Measurements from ENCODE around the gene P2RY6. TPM values are rescaled to one million over a fixed set of nuclear protein-coding genes. Genes with fewer than 3 reads are reported as not detected.

P2RY6 gene
- polyA plus RNA-seq, 2 of the 4 experiments (the other 2 are of a cell fraction), result 6.8 to 8.8 TPM

DNA sequence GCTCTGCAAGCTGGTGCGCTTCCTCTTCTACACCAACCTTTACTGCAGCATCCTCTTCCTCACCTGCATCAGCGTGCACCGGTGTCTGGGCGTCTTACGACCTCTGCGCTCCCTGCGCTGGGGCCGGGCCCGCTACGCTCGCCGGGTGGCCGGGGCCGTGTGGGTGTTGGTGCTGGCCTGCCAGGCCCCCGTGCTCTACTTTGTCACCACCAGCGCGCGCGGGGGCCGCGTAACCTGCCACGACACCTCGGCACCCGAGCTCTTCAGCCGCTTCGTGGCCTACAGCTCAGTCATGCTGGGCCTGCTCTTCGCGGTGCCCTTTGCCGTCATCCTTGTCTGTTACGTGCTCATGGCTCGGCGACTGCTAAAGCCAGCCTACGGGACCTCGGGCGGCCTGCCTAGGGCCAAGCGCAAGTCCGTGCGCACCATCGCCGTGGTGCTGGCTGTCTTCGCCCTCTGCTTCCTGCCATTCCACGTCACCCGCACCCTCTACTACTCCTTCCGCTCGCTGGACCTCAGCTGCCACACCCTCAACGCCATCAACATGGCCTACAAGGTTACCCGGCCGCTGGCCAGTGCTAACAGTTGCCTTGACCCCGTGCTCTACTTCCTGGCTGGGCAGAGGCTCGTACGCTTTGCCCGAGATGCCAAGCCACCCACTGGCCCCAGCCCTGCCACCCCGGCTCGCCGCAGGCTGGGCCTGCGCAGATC, 37.5 kb upstream of the P2RY6 start:
- FAIRE-seq, result no peak
- CTCF ChIA-PET, result interaction anchor here (0.9 to 6.5 kb wide), 14 partner anchors 10 to 404 kb away, joined by 3 to 56 read pairs (median 9); no protein-coding TSS in a partner anchor

DNA sequence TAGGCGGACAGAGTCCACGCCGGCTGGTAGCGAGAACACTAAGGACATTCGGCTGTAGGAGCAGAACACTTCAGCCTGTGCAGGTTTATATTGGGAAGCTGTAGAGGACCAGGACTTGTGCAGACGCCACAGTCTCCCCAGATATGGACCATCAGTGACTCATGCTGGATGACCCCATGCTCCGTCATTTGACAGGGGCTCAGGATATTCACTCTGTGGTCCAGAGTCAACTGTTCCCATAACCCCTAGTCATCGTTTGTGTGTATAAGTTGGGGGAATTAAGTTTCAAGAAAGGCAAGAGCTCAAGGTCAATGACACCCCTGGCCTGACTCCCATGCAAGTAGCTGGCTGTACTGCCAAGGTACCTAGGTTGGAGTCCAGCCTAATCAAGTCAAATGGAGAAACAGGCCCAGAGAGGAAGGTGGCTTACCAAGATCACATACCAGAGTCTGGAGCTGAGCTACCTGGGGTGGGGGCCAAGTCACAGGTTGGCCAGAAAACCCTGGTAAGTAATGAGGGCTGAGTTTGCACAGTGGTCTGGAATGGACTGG, 36.8 kb upstream of the P2RY6 start:
- TF ChIP-seq CEBPB (IDR thresholded peaks at IDR 0.05) (no peak), MAZ (IDR thresholded peaks at IDR 0.05; ENCODE audit: borderline replicate concordance, low read depth, low read length) (no peak), KDM5A (IDR thresholded peaks at IDR 0.05) (no peak), EHMT2 (IDR thresholded peaks at IDR 0.05; ENCODE audit: low read depth) (no peak), MAFK (IDR thresholded peaks at IDR 0.05; ENCODE audit: partially characterized antibody) (no peak), EHF (CRISPR knock-in tag; IDR thresholded peaks at IDR 0.05) (no peak), EP300 (IDR thresholded peaks at IDR 0.05) (no peak)
- TF ChIP-seq, protein P1, sequence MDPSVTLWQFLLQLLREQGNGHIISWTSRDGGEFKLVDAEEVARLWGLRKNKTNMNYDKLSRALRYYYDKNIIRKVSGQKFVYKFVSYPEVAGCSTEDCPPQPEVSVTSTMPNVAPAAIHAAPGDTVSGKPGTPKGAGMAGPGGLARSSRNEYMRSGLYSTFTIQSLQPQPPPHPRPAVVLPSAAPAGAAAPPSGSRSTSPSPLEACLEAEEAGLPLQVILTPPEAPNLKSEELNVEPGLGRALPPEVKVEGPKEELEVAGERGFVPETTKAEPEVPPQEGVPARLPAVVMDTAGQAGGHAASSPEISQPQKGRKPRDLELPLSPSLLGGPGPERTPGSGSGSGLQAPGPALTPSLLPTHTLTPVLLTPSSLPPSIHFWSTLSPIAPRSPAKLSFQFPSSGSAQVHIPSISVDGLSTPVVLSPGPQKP (IDR thresholded peaks at IDR 0.05; ENCODE audit: low read depth, low read length), result no peak
- TF ChIP-seq, protein P2, sequence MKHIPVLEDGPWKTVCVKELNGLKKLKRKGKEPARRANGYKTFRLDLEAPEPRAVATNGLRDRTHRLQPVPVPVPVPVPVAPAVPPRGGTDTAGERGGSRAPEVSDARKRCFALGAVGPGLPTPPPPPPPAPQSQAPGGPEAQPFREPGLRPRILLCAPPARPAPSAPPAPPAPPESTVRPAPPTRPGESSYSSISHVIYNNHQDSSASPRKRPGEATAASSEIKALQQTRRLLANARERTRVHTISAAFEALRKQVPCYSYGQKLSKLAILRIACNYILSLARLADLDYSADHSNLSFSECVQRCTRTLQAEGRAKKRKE (CRISPR knock-in tag; IDR thresholded peaks at IDR 0.05; ENCODE audit: low read depth), result no peak
- TF ChIP-seq, protein P3, sequence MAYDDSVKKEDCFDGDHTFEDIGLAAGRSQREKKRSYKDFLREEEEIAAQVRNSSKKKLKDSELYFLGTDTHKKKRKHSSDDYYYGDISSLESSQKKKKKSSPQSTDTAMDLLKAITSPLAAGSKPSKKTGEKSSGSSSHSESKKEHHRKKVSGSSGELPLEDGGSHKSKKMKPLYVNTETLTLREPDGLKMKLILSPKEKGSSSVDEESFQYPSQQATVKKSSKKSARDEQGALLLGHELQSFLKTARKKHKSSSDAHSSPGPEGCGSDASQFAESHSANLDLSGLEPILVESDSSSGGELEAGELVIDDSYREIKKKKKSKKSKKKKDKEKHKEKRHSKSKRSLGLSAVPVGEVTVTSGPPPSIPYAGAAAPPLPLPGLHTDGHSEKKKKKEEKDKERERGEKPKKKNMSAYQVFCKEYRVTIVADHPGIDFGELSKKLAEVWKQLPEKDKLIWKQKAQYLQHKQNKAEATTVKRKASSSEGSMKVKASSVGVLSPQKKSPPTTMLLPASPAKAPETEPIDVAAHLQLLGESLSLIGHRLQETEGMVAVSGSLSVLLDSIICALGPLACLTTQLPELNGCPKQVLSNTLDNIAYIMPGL (CRISPR knock-in tag; IDR thresholded peaks at IDR 0.05; ENCODE audit: borderline replicate concordance), result no peak
- TF ChIP-seq, protein P4, sequence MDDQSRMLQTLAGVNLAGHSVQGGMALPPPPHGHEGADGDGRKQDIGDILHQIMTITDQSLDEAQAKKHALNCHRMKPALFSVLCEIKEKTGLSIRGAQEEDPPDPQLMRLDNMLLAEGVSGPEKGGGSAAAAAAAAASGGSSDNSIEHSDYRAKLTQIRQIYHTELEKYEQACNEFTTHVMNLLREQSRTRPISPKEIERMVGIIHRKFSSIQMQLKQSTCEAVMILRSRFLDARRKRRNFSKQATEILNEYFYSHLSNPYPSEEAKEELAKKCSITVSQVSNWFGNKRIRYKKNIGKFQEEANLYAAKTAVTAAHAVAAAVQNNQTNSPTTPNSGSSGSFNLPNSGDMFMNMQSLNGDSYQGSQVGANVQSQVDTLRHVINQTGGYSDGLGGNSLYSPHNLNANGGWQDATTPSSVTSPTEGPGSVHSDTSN (IDR thresholded peaks at IDR 0.05), result no peak
- WGBS (ENCODE audit: missing lambda C conversion rate), result 87% methylated on average over 8 of the region's 8 CpGs
- CTCF ChIA-PET, result interaction anchor here (0.7 to 6.5 kb wide), 18 partner anchors 10 to 510 kb away, joined by 3 to 56 read pairs (median 8); partner anchors contain the start of gene P2RY2
- Histone ChIP-seq H3K4me2 (no peak overlapping the region), H3K27ac (no peak overlapping the region), H3K4me1 (peaks cover 10% of the 10 kb centered on the region; the same call in 2 of the 3 replicates), H3K4me3 (no peak overlapping the region), H3K9me3 (no peaks in the 10 kb centered on the region)
- POLR2A ChIA-PET, result no interaction called here
- ATAC-seq (no peak), DNase-seq (ENCODE audit: low read depth in 1 of 2, low spot score in 1 of 2) (no peak), FAIRE-seq (no peak)

More for the DNA sequence above, 37.5 kb upstream of the P2RY6 start:
- DNase-seq (ENCODE audit: low read depth in 1 of 2, low spot score in 1 of 2), result no peak
- Histone ChIP-seq H3K4me3 (no peak overlapping the region), H3K4me1 (peaks cover 5% of the 10 kb centered on the region; the same call in 1 of the 3 replicates), H3K9me3 (no peaks in the 10 kb centered on the region), H3K4me2 (no peak overlapping the region), H3K27ac (no peak overlapping the region)
- no peak for ATAC-seq
- TF ChIP-seq, protein P5, sequence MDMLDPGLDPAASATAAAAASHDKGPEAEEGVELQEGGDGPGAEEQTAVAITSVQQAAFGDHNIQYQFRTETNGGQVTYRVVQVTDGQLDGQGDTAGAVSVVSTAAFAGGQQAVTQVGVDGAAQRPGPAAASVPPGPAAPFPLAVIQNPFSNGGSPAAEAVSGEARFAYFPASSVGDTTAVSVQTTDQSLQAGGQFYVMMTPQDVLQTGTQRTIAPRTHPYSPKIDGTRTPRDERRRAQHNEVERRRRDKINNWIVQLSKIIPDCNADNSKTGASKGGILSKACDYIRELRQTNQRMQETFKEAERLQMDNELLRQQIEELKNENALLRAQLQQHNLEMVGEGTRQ (IDR thresholded peaks at IDR 0.05), result no peak
- TF ChIP-seq CHD4 (IDR thresholded peaks at IDR 0.05; ENCODE audit: borderline replicate concordance) (no peak), MYC (IDR thresholded peaks at IDR 0.05; ENCODE audit: borderline replicate concordance, low read length) (no peak), POLR2A (IDR thresholded peaks at IDR 0.05; ENCODE audit: low read length) (no peak), POLR2AphosphoS2 (conservative IDR thresholded peaks at IDR 0.05; ENCODE audit: low read length) (no peak), CEBPB (IDR thresholded peaks at IDR 0.05) (no peak), JUN (IDR thresholded peaks at IDR 0.05) (no peak)
- TF ChIP-seq, protein P6, sequence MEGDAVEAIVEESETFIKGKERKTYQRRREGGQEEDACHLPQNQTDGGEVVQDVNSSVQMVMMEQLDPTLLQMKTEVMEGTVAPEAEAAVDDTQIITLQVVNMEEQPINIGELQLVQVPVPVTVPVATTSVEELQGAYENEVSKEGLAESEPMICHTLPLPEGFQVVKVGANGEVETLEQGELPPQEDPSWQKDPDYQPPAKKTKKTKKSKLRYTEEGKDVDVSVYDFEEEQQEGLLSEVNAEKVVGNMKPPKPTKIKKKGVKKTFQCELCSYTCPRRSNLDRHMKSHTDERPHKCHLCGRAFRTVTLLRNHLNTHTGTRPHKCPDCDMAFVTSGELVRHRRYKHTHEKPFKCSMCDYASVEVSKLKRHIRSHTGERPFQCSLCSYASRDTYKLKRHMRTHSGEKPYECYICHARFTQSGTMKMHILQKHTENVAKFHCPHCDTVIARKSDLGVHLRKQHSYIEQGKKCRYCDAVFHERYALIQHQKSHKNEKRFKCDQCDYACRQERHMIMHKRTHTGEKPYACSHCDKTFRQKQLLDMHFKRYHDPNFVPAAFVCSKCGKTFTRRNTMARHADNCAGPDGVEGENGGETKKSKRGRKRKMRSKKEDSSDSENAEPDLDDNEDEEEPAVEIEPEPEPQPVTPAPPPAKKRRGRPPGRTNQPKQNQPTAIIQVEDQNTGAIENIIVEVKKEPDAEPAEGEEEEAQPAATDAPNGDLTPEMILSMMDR (IDR thresholded peaks at IDR 0.05), result no peak
- POLR2A ChIA-PET, result no interaction called here
- WGBS (ENCODE audit: missing lambda C conversion rate), result 94% methylated on average over 55 of the region's 56 CpGs
